T-helper 1 cell treated with Interleukin-12 subunit alpha and Interleukin-12 subunit beta and Interleukin-4 antibody, amounts not matched to agents 30 μg/mL and 1 μg/mL, for 36 hours (primary cell): ENCODE measurements around the gene GPNMB.
"Not testable (repeated sequence)": the region's sequence is repeated elsewhere in the genome, so short reads cannot be mapped to it uniquely, and the experiment has no call there.

Experiments used
- H3K27ac Mint-ChIP-seq: one replicate; pipeline ENCODE4 v1.8.0; 2021; ENCODE audit warnings: mild to moderate bottlenecking, mixed read lengths
- H3K27me3 Mint-ChIP-seq: one replicate; pipeline ENCODE4 v1.8.0; 2021; ENCODE audit warnings: low read depth, mixed read lengths
- H3K36me3 Mint-ChIP-seq: one replicate; pipeline ENCODE4 v1.8.0; 2021; ENCODE audit warnings: low read depth, mixed read lengths
- H3K4me1 Mint-ChIP-seq: one replicate; pipeline ENCODE4 v1.8.0; 2021; ENCODE audit warnings: low read depth, mixed read lengths
- H3K4me3 Mint-ChIP-seq: one replicate; pipeline ENCODE4 v1.8.0; 2021; ENCODE audit warnings: mild to moderate bottlenecking, moderate library complexity, mixed read lengths
- H3K9me3 Mint-ChIP-seq: one replicate; pipeline ENCODE4 v1.8.0; 2021; ENCODE audit warnings: mixed read lengths

The GPNMB gene

GRCh38 chr7:23293500-23294073, 47.0 kb downstream of the GPNMB start:
- no peak overlapping the region for H3K4me3 Mint-ChIP-seq
- peaks cover 4% of the 10 kb centered on the region for H3K27me3 Mint-ChIP-seq
- H3K4me1 Mint-ChIP-seq, result peaks cover 6% of the 10 kb centered on the region
- H3K9me3 Mint-ChIP-seq, result peaks cover 6% of the 10 kb centered on the region
- H3K27ac Mint-ChIP-seq, result no peak overlapping the region
- peaks cover 5% of the 10 kb centered on the region for H3K36me3 Mint-ChIP-seq

DNA sequence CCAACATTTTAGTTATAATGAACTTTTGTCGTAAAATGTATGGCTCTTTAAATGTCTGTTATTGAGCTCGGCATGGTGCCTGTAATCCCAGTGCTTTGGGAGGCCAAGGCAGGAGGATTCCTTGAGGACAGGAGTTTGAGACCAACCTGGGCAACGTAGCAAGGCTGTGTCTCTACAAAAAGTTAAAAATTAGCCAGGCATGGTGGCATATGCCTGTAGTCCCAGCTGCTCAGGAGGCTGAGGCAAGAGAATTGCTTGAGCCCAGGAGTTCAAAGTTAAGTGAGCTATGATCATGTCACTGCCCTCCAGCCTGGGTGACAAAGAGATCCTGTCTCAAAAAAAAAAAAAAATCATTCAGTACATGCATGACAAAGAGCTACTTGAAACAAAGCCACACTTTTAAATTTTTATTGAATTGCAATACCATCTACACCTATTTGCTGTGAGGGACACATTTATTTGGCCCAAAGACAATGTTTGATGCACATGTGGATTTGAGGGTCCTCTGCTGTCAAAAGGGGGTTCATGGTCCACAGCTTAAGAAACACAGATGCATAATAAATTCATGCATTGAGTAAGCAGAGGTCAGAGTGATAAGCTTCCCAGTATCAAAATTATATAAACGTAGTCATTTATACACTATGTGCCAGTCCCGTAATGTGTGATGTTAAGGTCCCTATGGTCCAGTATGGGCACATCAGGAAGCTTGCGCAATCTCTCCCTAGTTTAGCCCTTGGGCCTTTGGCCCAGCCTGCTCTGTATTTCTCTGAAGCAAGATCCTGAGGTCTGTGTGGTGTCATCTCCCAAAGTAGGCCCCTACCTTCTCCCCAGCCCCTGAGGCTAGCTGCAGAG, 48.2 kb downstream of the GPNMB start:
- Mint-ChIP-seq H3K27ac (no peak overlapping the region), H3K27me3 (peaks cover 4% of the 10 kb centered on the region), H3K9me3 (peaks cover 10% of the 10 kb centered on the region), H3K36me3 (peaks cover 5% of the 10 kb centered on the region), H3K4me1 (peaks cover 12% of the 10 kb centered on the region), H3K4me3 (no peak overlapping the region)

DNA sequence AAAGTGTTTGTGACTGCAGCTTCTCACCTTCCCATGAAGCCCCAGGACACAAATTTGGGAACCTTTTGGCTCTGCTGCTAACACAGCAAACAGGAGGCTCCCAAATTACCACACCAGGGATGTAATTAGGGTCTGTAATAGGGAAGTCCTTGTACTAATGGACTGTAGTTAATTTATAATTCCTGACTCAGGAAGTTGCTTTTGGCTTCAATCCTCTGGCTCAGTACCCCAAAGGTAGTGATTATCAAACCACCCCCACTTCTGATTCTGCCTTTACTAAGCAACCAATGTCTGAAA, 48.8 kb downstream of the GPNMB start:
- peaks cover 10% of the 10 kb centered on the region for H3K9me3 Mint-ChIP-seq

GRCh38 chr7:23298141-23298881, 51.7 kb downstream of the GPNMB start:
- Mint-ChIP-seq H3K27ac (peak overlapping the region; percentile 94), H3K4me3 (peak overlapping the region; percentile 95), H3K27me3 (peaks cover 4% of the 10 kb centered on the region), H3K36me3 (peaks cover 16% of the 10 kb centered on the region), H3K9me3 (peaks cover 10% of the 10 kb centered on the region), H3K4me1 (peaks cover 35% of the 10 kb centered on the region)

More for the DNA sequence above, 48.8 kb downstream of the GPNMB start:
- H3K27me3 Mint-ChIP-seq, result peaks cover 4% of the 10 kb centered on the region
- H3K36me3 Mint-ChIP-seq, result peaks cover 5% of the 10 kb centered on the region
- peaks cover 18% of the 10 kb centered on the region for H3K4me1 Mint-ChIP-seq
- H3K4me3 Mint-ChIP-seq, result no peak overlapping the region
- H3K27ac Mint-ChIP-seq, result no peak overlapping the region

DNA sequence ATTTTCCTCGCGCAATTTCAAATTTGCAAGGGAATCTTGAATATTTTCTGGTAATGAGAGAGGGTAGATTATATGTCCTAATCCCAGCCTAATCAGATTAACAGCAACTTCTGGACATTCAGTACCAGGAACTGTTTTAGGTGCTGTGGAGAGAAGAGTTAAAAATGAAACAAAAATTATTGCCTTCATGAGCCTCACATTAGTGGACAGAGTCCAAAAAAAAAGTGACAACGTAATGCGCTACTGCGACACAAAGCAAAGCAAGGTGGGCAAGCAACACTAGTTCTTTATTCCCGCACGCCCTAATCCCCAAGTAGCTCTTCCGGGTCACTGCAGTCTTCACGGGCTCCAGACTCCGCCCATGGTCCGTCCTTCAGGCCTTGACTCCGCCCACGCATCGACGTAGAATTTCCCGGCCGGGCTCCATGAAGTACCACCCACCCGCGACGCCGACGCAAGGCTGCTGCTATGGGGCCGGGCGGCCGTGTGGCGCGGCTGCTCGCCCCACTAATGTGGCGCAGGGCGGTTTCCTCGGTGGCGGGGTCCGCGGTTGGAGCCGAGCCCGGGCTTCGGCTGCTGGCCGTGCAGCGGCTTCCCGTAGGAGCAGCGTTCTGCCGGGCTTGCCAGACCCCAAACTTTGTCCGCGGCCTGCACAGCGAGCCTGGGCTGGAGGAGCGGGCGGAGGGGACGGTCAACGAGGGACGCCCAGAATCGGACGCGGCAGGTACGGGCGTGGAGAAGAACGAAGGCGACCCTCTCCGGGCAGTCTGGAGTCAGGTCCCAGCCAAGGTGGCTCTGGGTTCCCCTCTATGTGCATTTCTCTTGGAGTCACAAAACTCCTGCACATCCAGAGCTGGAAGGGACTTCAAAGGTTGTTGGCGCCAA, 52.6 kb downstream of the GPNMB start, which contains the start of gene MALSU1:
Gene MALSU1 (plus strand): TSS at position 455 of the 885 bp plus-strand sequence. CDS start 14 bp downstream, at position 469.
- peaks cover 36% of the 10 kb centered on the region for H3K4me1 Mint-ChIP-seq
- H3K27me3 Mint-ChIP-seq, result peaks cover 4% of the 10 kb centered on the region
- peaks cover 10% of the 10 kb centered on the region for H3K9me3 Mint-ChIP-seq
- peak within 1 kb of the TSS; percentile 94 for H3K27ac Mint-ChIP-seq
- peak within 1 kb of the TSS; percentile 95 for H3K4me3 Mint-ChIP-seq
- H3K36me3 Mint-ChIP-seq, result peaks cover 19% of the 10 kb centered on the region

DNA sequence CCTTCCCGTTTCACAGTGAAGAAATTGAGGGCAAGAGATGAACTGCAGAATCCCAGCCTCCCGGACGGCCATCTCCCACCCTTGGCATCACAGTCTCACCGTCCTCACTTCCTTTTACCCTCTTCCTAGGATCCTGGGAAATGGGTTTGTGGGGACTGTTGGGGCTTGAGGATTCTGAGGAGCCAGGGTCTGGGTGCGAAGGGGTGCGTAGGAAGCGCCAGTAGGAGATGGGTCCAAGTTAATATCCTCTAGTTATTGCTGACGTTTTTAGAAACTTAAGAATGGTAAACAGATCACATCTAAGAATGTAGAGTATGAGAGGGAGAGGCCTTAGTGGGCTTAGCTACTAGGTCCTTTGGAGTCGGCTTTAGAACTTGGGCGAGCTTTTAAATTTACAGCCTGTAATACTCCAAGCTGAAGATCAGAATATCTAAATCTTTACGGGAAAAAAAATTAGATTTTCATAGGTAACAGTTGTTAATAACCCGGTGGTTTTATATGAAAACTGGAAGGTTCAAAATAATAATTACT, 53.3 kb downstream of the GPNMB start:
- H3K27ac Mint-ChIP-seq, result peak overlapping the region; percentile 94
- peaks cover 39% of the 10 kb centered on the region for H3K4me1 Mint-ChIP-seq
- peaks cover 10% of the 10 kb centered on the region for H3K9me3 Mint-ChIP-seq
- H3K4me3 Mint-ChIP-seq, result peak overlapping the region; percentile 95
- H3K36me3 Mint-ChIP-seq, result peaks cover 25% of the 10 kb centered on the region
- peaks cover 4% of the 10 kb centered on the region for H3K27me3 Mint-ChIP-seq

- Mint-ChIP-seq H3K4me1 (peaks cover 31% of the 10 kb centered on the region), H3K27me3 (no peaks in the 10 kb centered on the region), H3K4me3 (no peak overlapping the region), H3K9me3 (no peaks in the 10 kb centered on the region), H3K27ac (no peak overlapping the region), H3K36me3 (peaks cover 48% of the 10 kb centered on the region)
Observed at GRCh38 chr7:23306936-23307521, 60.5 kb downstream of the GPNMB start.

- H3K27ac Mint-ChIP-seq, result no peak overlapping the region
- H3K4me1 Mint-ChIP-seq, result peaks cover 22% of the 10 kb centered on the region
- H3K36me3 Mint-ChIP-seq, result peaks cover 39% of the 10 kb centered on the region
- no peaks in the 10 kb centered on the region for H3K27me3 Mint-ChIP-seq
- H3K9me3 Mint-ChIP-seq, result no peaks in the 10 kb centered on the region
- no peak overlapping the region for H3K4me3 Mint-ChIP-seq
Observed at GRCh38 chr7:23308754-23309153, 62.2 kb downstream of the GPNMB start.

DNA sequence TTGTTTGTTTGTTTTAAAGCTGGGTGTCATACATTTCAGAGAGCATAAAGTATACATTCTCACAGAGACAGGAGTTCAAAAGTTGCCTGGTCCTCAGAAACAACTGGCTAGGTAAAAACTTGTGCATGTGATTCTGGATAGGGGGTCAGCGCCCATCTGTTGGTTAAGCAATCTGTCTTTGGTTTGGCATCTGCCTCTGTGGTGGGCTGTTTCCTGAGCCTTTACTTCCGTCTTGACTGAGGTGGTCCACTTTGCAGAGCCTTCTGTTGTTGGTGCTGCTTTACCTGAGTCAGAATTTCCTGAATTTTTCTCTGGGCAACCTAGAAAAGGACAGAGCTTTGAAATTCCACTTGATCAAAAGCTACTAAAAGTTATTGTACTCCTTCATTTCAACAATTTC, 65.6 kb downstream of the GPNMB start:
- H3K36me3 Mint-ChIP-seq, result peaks cover 17% of the 10 kb centered on the region
- H3K4me3 Mint-ChIP-seq, H3K4me1 Mint-ChIP-seq, H3K9me3 Mint-ChIP-seq, H3K27me3 Mint-ChIP-seq, H3K27ac Mint-ChIP-seq: not testable (repeated sequence)

DNA sequence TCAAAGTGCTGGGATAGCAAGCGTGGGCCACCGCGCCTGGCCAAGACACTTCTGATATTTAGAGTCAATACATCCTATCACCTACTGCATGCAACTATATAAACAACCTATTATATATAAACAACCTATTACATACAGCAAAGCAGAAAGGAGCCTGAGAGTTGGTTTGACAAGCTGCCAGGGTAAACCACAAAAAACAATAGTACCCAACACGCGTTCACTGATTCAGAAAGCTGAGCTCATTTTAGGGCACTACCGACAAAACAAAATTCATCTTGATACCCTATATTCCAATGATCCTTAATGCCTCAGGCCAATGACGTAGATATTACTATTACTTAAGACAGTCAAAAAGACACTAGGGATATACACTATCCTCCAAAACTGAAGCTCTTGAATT, 68.8 kb downstream of the GPNMB start:
- H3K4me1 Mint-ChIP-seq, result no peaks in the 10 kb centered on the region
- H3K9me3 Mint-ChIP-seq, result no peaks in the 10 kb centered on the region
- H3K4me3 Mint-ChIP-seq, result no peak overlapping the region
- peaks cover 4% of the 10 kb centered on the region for H3K36me3 Mint-ChIP-seq
- H3K27ac Mint-ChIP-seq, result no peak overlapping the region
- no peaks in the 10 kb centered on the region for H3K27me3 Mint-ChIP-seq
